Neural crest cell (in vitro differentiated cells): ENCODE data around the gene KCTD7. TPM values are rescaled to one million over a fixed set of nuclear protein-coding genes. Genes with fewer than 3 reads are reported as not detected.
"Not testable (repeated sequence)": the region's sequence is repeated elsewhere in the genome, so short reads cannot be mapped to it uniquely, and the experiment has no call there.

Source experiments
- DNase-seq: peaks from one replicate; pipeline ENCODE4 v3.0.0; 2021; ENCODE audit warnings: low read depth, mixed read lengths, low spot score
- H3K27ac Mint-ChIP-seq: one replicate; pipeline ENCODE4 v1.8.0; 2021; ENCODE audit warnings: mild to moderate bottlenecking, mixed read lengths; ENCODE audit not compliant: unreplicated experiment
- H3K27me3 Mint-ChIP-seq: 2 replicates; pipeline ENCODE4 v1.8.0; 2021; ENCODE audit warnings: low read depth, mild to moderate bottlenecking, mixed read lengths
- H3K36me3 Mint-ChIP-seq: 2 replicates; pipeline ENCODE4 v1.8.0; 2021; ENCODE audit warnings: low read depth, mild to moderate bottlenecking, mixed read lengths
- H3K4me1 Mint-ChIP-seq: 2 replicates; pipeline ENCODE4 v1.8.0; 2021; ENCODE audit warnings: mixed read lengths
- H3K4me3 Mint-ChIP-seq: one replicate; pipeline ENCODE4 v1.8.0; 2021; ENCODE audit warnings: mild to moderate bottlenecking, mixed read lengths
- H3K9me3 Mint-ChIP-seq: 2 replicates; pipeline ENCODE4 v1.8.0; 2021; ENCODE audit warnings: mixed read lengths
- CTCF ChIP-seq: fragments of 200-600 bp; sonication (generic); conservative IDR thresholded peaks from 2 replicates; pipeline ENCODE4 v1.5.0; 2021; ENCODE audit warnings: antibody characterized with exemption, mild to moderate bottlenecking
- total RNA-seq: library from RNA; stranded (reverse); gene quantifications from 2 replicates; pipeline ENCODE4 v1.2.1, GENCODE V29; 2021

The KCTD7 gene
- total RNA-seq, 1 donor from 2014 or later, result 20.2 TPM

- Mint-ChIP-seq H3K9me3 (no peaks in the 10 kb centered on the region), H3K36me3 (peaks cover 4% of the 10 kb centered on the region), H3K27ac (peak overlapping the region; percentile 95), H3K4me1 (no peaks in the 10 kb centered on the region), H3K27me3 (no peaks in the 10 kb centered on the region), H3K4me3 (no peak overlapping the region)
- no peak for DNase-seq
- TF ChIP-seq CTCF, result no peak
These were observed 12.3 kb downstream of the KCTD7 start for GRCh38 chr7:66640802-66641525.

DNA sequence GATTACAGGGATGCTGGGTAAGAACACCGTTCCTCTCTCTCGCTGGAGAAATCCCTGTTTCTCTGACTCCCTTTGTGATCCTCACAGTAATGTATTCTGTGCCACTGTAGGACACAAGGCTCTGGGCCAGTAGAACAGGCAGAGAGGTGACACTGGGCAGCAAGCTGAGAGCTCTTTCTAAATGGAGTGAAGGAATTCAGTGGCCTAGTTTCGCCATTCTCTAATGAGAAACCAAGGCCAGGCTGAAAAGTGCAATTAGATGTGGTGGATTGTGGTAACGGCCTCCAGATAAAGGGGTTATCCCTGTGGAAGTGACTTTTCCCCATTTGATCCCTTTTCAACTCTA is 12.8 kb downstream of the KCTD7 start:
- no peak for TF ChIP-seq CTCF
- Mint-ChIP-seq H3K4me1 (no peaks in the 10 kb centered on the region), H3K4me3 (no peak overlapping the region), H3K36me3 (peaks cover 4% of the 10 kb centered on the region), H3K9me3 (no peaks in the 10 kb centered on the region), H3K27ac (no peak overlapping the region), H3K27me3 (no peaks in the 10 kb centered on the region)
- no peak for DNase-seq

- Mint-ChIP-seq H3K4me1 (no peaks in the 10 kb centered on the region), H3K4me3 (no peak overlapping the region), H3K27ac (no peak overlapping the region), H3K27me3 (no peaks in the 10 kb centered on the region), H3K9me3 (no peaks in the 10 kb centered on the region), H3K36me3 (peaks cover 4% of the 10 kb centered on the region)
- no peak for TF ChIP-seq CTCF
- DNase-seq, result no peak
These were observed 13.5 kb downstream of the KCTD7 start for GRCh38 chr7:66642186-66642585.

- H3K27ac Mint-ChIP-seq, result no peak overlapping the region
- DNase-seq, result no peak
- no peak overlapping the region for H3K4me3 Mint-ChIP-seq
- TF ChIP-seq CTCF, result no peak
- H3K9me3 Mint-ChIP-seq, result no peaks in the 10 kb centered on the region
- H3K36me3 Mint-ChIP-seq, result peaks cover 4% of the 10 kb centered on the region
- H3K27me3 Mint-ChIP-seq, result no peaks in the 10 kb centered on the region
- H3K4me1 Mint-ChIP-seq, result no peaks in the 10 kb centered on the region
These were observed 14.3 kb downstream of the KCTD7 start for GRCh38 chr7:66642932-66643331.

DNA sequence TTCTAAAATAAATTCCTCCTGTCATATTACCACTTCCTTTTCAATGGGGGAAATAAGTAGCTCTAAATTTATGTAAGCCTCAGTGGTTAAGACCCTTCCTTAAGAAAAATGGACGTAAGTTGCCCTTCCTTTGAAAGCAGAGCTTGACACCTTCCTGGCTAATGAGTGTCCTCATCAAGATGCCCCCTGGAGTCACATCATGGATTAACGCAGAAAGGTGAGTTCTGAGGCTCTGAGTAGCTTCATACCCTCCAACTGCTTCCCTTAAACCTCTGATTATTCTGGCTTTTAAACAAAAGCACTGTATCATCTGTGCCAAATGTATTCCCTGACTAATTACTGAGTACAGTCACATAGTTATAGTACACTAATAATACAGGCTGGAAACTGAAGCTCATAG is 14.7 kb downstream of the KCTD7 start:
- H3K4me1 Mint-ChIP-seq, result no peaks in the 10 kb centered on the region
- no peak overlapping the region for H3K4me3 Mint-ChIP-seq
- H3K27me3 Mint-ChIP-seq, result no peaks in the 10 kb centered on the region
- no peak for DNase-seq
- H3K27ac Mint-ChIP-seq, result no peak overlapping the region
- TF ChIP-seq CTCF, result no peak
- no peaks in the 10 kb centered on the region for H3K9me3 Mint-ChIP-seq
- H3K36me3 Mint-ChIP-seq, result peaks cover 4% of the 10 kb centered on the region

DNA sequence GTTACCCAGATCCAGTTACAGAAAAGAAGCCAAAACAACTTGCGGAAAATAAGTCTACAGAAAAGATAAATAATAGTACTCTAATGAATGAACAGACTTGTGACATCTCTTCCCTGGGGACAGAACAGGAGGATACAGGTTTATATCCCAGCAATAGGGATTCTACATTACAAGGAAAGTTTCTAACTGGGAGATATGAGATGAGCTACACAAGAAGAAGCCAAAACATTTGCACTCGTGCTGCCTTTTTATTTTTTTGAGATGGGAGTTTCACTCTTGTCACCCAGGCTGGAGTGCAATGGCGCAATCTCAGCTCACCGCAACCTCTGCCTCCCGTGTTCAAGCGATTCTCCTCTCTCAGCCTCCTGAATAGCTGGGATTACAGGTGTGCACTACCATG is 22.3 kb downstream of the KCTD7 start:
- not testable (repeated sequence) for H3K27ac Mint-ChIP-seq

More for the DNA sequence above, 22.3 kb downstream of the KCTD7 start:
- DNase-seq, H3K36me3 Mint-ChIP-seq, H3K9me3 Mint-ChIP-seq, H3K27me3 Mint-ChIP-seq: not testable (repeated sequence)
- Mint-ChIP-seq H3K4me1 (peaks cover 20% of the 10 kb centered on the region), H3K4me3 (peak overlapping the region; percentile 74)
